DMS153 (cell line): Measurements from ENCODE around the gene P3H1.
"Not testable (repeated sequence)": the region's sequence is repeated elsewhere in the genome, so short reads cannot be mapped to it uniquely, and the experiment has no call there.

Experiments
- DNase-seq: peaks from one replicate; lab custom pipeline; 2025; lab: John Stamatoyannopoulos, UW

The P3H1 gene

DNA sequence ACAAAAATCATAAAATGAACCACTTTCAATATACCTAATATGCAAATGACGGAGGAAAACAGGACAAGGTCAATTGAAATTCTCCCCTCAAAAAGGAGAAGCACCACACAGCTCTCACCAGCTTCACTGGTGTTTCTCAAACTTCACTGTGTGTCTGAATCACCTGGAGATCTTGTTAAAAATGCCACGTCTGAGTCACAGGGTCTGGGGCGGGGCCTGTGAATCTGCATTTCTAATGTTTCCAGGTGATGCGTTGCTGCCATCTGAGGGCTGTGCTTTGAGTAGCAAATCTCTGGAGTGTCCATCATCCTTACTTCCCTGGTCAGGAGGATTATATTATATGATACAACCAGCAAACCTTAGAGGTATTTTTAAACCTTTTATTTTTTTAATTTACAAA lies 35.8 kb downstream of the P3H1 start:
- no peak for DNase-seq

DNA sequence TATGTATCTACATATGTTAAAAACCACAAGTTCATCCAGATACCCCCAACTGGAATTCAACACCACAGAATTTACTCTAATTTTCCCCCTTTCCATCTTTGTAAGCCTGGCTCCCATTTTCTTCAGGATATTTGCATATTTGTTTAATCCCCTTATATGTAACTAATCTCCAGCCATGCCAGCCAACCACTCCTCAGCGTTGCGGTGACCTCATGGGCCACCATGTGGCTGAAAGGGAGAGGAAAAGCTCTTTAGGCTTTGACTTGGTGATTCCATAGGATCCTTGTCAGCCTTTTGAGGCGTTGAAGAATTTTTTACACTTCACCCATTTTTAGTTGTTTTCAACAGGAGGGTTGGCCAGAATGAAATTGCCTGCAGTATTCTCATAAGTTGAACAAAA lies 36.8 kb downstream of the P3H1 start:
- no peak for DNase-seq

DNA sequence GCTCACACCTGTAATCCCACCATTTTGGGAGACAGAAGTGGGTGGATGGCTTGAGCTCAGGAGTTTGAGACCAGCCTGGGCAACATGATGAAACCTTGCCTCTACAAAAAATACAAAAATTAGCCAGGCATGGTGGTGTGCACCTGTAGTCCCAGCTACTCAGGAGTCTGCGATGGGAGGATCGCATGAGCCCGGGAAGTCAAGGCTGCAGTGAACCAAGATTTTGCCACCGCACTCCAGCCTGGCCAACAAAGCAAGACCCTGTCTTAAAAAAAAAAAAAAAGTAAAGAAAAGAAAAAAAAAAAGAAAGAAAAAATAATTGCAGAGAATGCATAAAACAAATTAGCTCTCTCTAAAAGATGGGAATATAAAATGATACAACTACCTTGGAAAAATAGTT lies 41.0 kb downstream of the P3H1 start:
- DNase-seq = not testable (repeated sequence)

DNA sequence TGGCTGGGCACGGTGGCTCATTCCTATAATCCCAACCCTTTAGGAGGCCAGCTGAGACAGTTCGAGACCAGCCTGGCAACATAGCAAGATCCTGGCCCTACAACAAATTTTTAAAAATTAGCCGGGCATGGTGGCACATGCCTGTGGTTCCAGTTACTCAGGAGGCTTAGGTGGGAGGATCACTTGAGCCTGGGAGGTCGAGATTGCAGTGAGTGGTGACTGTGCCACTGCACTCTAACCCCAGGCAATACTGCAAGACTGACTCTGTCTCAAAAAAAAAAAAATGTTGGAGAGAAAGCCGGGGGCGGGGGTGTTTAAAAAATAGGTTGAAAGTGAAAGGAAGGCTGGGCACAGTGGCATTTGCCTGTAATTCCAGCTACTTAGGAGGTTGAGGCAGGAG lies 43.3 kb downstream of the P3H1 start:
- no peak for DNase-seq

DNA sequence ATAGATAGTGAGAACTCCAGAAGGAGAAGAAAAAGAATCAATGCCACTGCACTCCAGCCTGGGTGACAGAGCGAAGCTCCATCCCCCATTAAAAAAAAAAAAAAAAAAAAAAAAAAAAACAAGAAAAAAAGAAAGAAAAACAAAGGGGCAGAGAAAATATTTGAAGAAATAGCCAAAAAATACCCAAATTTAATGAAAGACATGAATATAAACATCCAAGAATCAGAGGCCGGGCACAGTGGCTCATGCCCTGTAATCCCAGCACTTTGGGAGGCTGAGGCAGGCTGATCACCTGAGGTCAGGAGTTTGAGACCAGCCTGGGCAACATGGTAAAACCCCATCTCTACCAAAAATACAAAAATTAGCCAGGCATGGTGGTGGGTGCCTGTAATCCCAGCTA lies 44.4 kb downstream of the P3H1 start:
- not testable (repeated sequence) for DNase-seq

DNA sequence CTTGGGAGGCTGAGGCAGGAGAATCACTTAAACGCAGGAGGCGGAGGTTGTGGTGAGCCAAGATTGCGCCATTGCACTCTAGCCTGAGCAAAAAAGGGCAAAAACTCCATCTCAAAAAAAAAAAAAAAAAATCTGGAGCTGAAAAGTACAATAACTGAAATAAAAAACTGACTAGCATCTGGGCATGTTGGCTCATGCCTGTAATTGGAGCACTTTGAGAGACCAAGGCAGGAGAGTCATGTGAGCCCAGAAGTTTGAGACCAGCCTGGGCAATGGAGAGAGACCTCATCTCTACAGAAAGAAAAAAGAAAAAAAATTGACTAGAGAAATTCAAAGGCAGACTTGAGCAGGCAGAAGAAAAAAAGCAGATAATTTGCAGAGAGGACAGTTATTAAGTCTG lies 44.9 kb downstream of the P3H1 start:
- DNase-seq = no peak

DNA sequence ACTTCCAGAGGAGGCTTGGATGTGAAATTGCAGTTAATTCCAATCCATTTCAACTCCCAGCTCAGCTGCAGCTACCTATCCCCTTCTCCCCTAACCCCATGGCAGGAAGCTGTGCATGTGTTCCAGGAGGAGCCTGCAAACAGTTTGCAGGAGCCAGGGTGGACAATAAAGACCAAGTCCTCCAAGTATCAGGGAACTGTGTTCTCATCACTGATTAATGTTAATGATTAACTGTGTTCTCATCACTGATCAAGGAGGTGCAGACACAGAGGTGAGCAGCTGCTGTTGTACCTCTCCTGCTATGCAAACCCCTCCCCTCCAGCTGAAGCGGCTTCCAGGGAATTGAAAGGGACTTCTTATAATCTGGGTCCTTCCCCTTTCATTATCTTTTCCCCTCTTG lies 46.0 kb downstream of the P3H1 start:
- DNase-seq = no peak

DNA sequence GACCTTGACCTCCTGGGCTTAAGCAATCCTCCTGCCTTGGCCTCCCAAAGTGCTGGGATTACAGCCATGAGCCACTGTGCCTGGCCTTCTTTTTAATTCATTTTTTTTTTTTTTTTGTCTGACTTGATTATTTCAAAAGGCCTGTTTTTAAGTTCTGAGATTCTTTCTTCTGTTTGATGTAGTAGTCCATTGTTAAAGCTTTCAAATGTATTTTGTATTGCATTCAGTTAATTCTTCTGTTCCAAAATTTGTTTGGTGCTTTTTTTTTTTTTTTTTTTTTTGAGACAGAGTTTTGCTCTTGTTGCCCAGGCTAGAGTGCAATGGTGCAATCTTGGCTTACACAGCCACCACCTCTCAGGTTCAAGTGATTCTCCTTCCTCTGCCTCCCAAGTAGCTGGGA lies 52.4 kb downstream of the P3H1 start:
- not testable (repeated sequence) for DNase-seq

DNA sequence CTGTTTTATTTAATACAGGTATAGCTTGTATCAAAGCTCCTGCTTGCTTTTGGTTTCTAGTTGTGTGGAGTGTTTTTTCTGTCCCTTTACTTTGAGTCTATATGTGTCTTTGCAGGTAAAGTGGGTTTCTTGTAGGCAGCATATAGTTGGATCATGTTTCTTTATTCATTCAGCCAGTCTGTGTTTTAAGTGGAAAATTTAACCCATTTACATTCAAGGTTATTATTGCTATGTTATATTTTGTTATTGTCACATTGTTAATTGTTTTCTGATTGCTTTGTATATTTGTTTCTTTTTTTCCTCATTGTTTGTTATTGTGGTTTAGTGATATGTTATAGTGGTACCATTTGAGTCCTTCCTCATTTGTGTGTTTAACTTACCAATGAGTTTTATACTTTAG lies 53.5 kb downstream of the P3H1 start:
- no peak for DNase-seq

DNA sequence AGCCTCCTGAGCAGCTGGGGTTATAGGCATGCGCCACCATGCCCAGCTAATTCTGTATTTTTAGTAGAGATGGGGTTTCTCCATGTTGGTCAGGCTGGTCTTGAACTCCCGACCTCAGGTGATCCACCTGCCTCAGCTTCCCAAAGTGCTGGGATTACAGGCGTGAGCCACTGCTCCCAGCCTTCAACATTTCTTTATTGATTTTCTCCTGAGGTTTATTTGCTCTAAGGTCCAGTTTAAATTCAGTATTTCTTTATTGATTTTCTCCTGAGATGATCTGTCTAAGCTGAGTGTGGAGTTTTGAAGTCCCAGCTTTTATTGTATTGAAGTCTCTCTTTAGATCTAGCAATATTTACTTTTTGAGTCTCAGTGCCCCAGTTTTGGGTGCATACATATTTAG lies 54.0 kb downstream of the P3H1 start:
- DNase-seq = not testable (repeated sequence)

DNA sequence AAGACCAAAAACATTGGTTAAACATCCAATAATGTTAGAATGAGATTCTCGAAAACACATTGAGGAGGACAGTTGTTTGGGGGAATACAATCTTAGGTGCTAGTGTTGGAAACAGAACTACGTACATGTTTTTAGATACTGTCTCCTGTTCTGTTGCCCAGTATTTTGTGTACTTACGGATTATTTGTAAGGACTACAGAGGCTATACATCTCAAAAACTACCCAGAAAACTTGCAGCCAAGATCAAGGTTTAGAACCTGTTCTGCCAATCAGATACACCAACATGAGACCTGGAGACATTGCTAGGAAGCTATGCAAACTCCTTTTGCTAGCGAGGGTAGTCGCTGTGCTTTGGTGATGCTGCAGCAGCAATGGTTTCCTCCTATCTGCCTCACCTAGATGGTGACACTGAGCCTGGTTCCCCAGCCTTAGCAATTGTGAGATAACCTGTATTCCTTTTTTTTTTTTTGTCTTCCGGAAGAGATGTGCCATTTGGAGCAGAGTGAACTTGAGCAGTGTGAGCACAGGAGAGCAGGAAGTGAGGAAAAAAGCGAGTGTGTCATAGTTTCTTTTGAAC lies 62.9 kb downstream of the P3H1 start:
- DNase-seq = no peak

DNA sequence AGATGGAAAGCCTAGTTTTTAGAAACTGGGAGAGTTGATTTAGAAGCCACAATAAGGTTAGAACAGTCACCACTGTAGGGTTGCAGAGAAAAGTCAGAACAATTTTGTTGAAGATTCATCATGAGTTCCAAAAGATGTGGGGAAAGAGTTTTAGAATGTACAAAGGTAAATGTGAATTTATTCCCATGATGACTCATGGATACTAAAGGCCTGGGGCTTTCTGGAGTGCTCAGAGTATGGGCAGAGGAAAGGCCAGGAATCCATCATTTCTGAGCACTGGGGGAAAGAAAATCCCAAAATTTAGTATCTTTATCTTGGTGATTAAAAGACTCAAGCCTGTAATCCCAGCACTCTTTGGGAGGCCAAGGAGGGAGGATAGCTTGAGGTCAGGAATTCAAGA lies 66.8 kb downstream of the P3H1 start:
- DNase-seq = no peak

DNA sequence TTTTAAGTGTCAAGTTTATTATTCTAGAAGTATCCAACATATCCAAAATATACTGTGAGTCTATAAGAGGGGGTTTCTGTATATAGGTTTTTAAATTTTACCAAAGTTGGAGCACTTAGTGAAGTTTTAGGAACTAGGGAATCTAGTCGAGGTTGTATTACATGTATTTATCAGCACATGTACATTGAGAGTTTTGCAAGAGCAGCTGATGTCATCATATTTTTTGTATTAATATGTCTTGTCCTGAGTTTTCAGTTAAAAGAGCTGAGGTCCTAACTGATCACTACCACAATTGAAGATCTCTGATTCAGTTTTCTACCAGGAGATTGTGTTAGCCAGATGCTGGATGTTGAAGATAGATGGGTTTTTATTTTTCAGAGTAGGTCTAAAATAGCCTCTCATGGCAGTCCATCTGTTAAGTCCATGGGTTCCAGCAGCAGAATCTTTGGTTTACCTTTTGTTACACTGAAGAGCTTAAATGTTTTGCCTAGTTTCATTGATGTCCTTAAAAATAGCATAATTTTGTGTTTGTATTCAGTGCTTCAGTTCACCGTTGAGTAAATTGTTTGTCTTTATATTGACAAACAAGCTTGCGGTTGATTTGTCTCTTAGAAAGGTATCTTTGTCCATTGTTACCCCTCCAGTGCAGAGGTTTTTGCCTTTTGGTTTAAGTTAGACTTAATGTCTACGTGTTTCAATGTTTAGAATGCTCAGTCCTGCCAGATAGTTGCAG lies 68.6 kb downstream of the P3H1 start:
- DNase-seq = no peak
